ENCODE results near the gene CIP2A. TPM values are rescaled to one million over a fixed set of nuclear protein-coding genes. Genes with fewer than 3 reads are reported as not detected.
A peak's percentile ranks its signal among the peaks of the same experiment; 100 is the strongest.

Gene CIP2A
- total and polyA plus RNA-seq, 2 of the 13 experiments (the other 11 are each of a cell fraction or from before 2014, with no cell fraction given), result 7.8 to 36.9 TPM

GRCh38 chr3:108589998-108590323 lies 723 bp upstream of the CIP2A start (continued):
- 0 out of 2 replicates have a peak, but pooled peaks have one; percentile 2 for TF ChIP-seq ARID3A (IDR thresholded peaks at IDR 0.05; ENCODE audit: low read depth, low read length)

- TF ChIP-seq ZBTB39 (CRISPR knock-in tag; IDR thresholded peaks at IDR 0.05) (no peak), ZMYM4 (CRISPR knock-in tag; IDR thresholded peaks at IDR 0.05) (no peak), ZNF776 (CRISPR knock-in tag; IDR thresholded peaks at IDR 0.05) (no peak), HNRNPK (IDR thresholded peaks at IDR 0.05; ENCODE audit: low read depth, low read length, poor library complexity, severe bottlenecking) (no peak), NFATC3 (CRISPR knock-in tag; IDR thresholded peaks at IDR 0.05) (no peak), ZNF784 (CRISPR knock-in tag; IDR thresholded peaks at IDR 0.05; ENCODE audit: borderline replicate concordance) (no peak), ZBTB46 (CRISPR knock-in tag; IDR thresholded peaks at IDR 0.05; ENCODE audit: borderline replicate concordance) (no peak), NCOA2 (CRISPR knock-in tag; IDR thresholded peaks at IDR 0.05) (no peak), ZFP37 (CRISPR knock-in tag; IDR thresholded peaks at IDR 0.05; ENCODE audit: borderline replicate concordance) (no peak)
- ATAC-seq, result no peak
- Histone ChIP-seq H3K36me3 (replicated peaks in 1 of 2; ENCODE audit: control insufficient read depth in 1 of 2, insufficient read depth in 2 of 2, low read length in 2 of 2) (peaks cover 0 to 15% of the 10 kb centered on the region in 2 experiments; a peak in 1 of 5 replicates), H3K27me3 (ENCODE audit: control insufficient read depth in 1 of 2, insufficient read depth in 2 of 2, low read length in 2 of 2) (no peaks in the 10 kb centered on the region; a peak in 2 of 5 replicates), H3K4me2 (ENCODE audit: low read depth, low read length) (peak overlapping the region; percentile 64), H3K27ac (ENCODE audit: extremely low read length, insufficient read depth, low read length) (peak overlapping the region; percentile 96), H3K9ac (ENCODE audit: insufficient read depth, low read depth, low read length) (peak overlapping the region; percentile 95), H2AFZ (ENCODE audit: low read length) (peak overlapping the region; percentile 50), H3K4me3 (replicated peaks in 1 of 3; ENCODE audit: insufficient read depth in 1 of 3, low read depth in 2 of 3, low read length in 3 of 3) (peak overlapping the region; percentile 79 to 91 (median 91)), H3K79me2 (ENCODE audit: insufficient read depth, low read length) (peaks cover 58% of the 10 kb centered on the region), H3K4me1 (ENCODE audit: insufficient read depth, low read length) (peaks cover 33% of the 10 kb centered on the region), H3K9me3 (ENCODE audit: low read length) (no peaks in the 10 kb centered on the region), H4K20me1 (ENCODE audit: insufficient read depth, low read length) (no peaks in the 10 kb centered on the region)
- intact Hi-C loops (cut with micrococcal nuclease; ENCODE audit: unreplicated experiment), result no loop called here
- no TSS peak for BruUV-seq (replicated peaks)
- WGBS (ENCODE audit: low lambda C conversion rate), result under 1% methylated on average over 8 of the region's 8 CpGs
- CTCF ChIA-PET (ENCODE audit: low intra/inter-chr PET ratio, low total read pairs), result no interaction called here
- FAIRE-seq, result no peak
- no peak for DNase-seq (ENCODE audit: low spot score)
- POLR2A ChIA-PET, result interaction anchor here (1.0 to 2.2 kb wide), 2 partner anchors 11 to 51 kb away, joined by 3 to 19 read pairs; no protein-coding TSS in a partner anchor
- in situ Hi-C loops (cut with HindIII; ENCODE audit: extremely low pct_ligation_motif_present, low pct_unique_long_range_greater_than_20kb), result no loop called here
These were observed 637 bp downstream of the CIP2A start for GRCh38 chr3:108588601-108589000.
